GM23248 (cell line): ENCODE results near the gene PRRX1. TPM values are rescaled to one million over a fixed set of nuclear protein-coding genes. Genes with fewer than 3 reads are reported as not detected.
A peak's percentile ranks its signal among the peaks of the same experiment; 100 is the strongest.

Experiments used
- DNase-seq: peaks from one replicate; pipeline ENCODE4 v3.0.0-alpha.2; 2015
- H2AFZ ChIP-seq: fragments of 200-600 bp; sonication (generic); 2 replicates; pipeline ENCODE4 v1.6.1; 2016; ENCODE audit warnings: antibody characterized with exemption
- H3F3A ChIP-seq: fragments of 200-600 bp; sonication (generic); 2 replicates; pipeline ENCODE4 v1.6.1; 2016; ENCODE audit warnings: mild to moderate bottlenecking, antibody characterized with exemption, mixed run types; ENCODE audit not compliant: insufficient read depth
- H3K27ac ChIP-seq: fragments of 200-600 bp; sonication (generic); 2 replicates; pipeline ENCODE4 v1.5.1; 2016; ENCODE audit warnings: mild to moderate bottlenecking
- H3K27me3 ChIP-seq: fragments of 200-600 bp; sonication (generic); replicated peaks from 2 replicates; pipeline ENCODE4 v1.6.1; 2016; ENCODE audit warnings: mild to moderate bottlenecking; ENCODE audit not compliant: insufficient read depth
- H3K36me3 ChIP-seq: fragments of 200-600 bp; sonication (generic); 2 replicates; pipeline ENCODE4 v1.6.1; 2016; ENCODE audit warnings: low read depth, mild to moderate bottlenecking
- H3K4me1 ChIP-seq: fragments of 200-600 bp; sonication (generic); 2 replicates; pipeline ENCODE4 v1.6.1; 2016; ENCODE audit warnings: mild to moderate bottlenecking; ENCODE audit not compliant: insufficient read depth
- H3K4me2 ChIP-seq: fragments of 200-600 bp; sonication (generic); one replicate; pipeline ENCODE4 v1.6.1; 2016; ENCODE audit warnings: mild to moderate bottlenecking; ENCODE audit not compliant: unreplicated experiment
- H3K4me3 ChIP-seq: fragments of 200-600 bp; sonication (generic); 2 replicates; pipeline ENCODE4 v1.5.1; 2016; ENCODE audit warnings: mild to moderate bottlenecking
- H3K79me2 ChIP-seq: fragments of 200-600 bp; sonication (generic); 2 replicates; pipeline ENCODE4 v1.6.1; 2016; ENCODE audit warnings: mild to moderate bottlenecking; ENCODE audit not compliant: insufficient read depth
- H3K9ac ChIP-seq: fragments of 200-600 bp; sonication (generic); 2 replicates; pipeline ENCODE4 v1.6.1; 2016; ENCODE audit warnings: mild to moderate bottlenecking
- H3K9me2 ChIP-seq: fragments of 200-600 bp; sonication (generic); 2 replicates; pipeline ENCODE4 v1.6.1; 2016; ENCODE audit warnings: mixed run types, mild to moderate bottlenecking, moderate library complexity; ENCODE audit not compliant: insufficient read depth
- H3K9me3 ChIP-seq: fragments of 200-600 bp; sonication (generic); one replicate; pipeline ENCODE4 v1.6.1; 2017; ENCODE audit warnings: low read depth
- H4K20me1 ChIP-seq: fragments of 200-600 bp; sonication (generic); 2 replicates; pipeline ENCODE4 v1.6.0; 2016; ENCODE audit not compliant: insufficient read depth
- EZH2 ChIP-seq: fragments of 200-600 bp; sonication (generic); IDR thresholded peaks from 2 replicates; pipeline ENCODE4 v1.6.1; 2018; ENCODE audit warnings: antibody characterized with exemption, mild to moderate bottlenecking; ENCODE audit not compliant: insufficient read depth, poor library complexity, severe bottlenecking
- EZH2phosphoT487 ChIP-seq: fragments of 200-600 bp; sonication (generic); IDR thresholded peaks from 2 replicates; pipeline ENCODE4 v1.6.1; 2018; ENCODE audit warnings: antibody characterized with exemption, moderate library complexity, mild to moderate bottlenecking, low read depth; ENCODE audit not compliant: insufficient read depth
- WGBS, 2 experiments: methylation state at CpG; one replicate each; pipeline ENCODE4 v1.1.6; 2015 to 2017; ENCODE audit warnings: low lambda C conversion rate in 2 of 2, low coverage in 1 of 2; ENCODE audit errors: missing lambda C conversion rate in 2 of 2; 5-methylcytosine and 5-hydroxymethylcytosine counted together
- in situ Hi-C: fragments of 300-500 bp; cut with MboI; formaldehyde crosslinking; loops from 2 replicates; pipeline ENCODE4 v1.15.0; 2020
- polyA plus RNA-seq: library from polyadenylated mRNA; unstranded; fragments of >200 nt; fragmentation: Nextera tagmentation; extraction: Ambion mirVana; gene quantifications from 2 replicates; pipeline ENCODE4 v1.2.1, GENCODE V29; 2016
- total RNA-seq: library from RNA; depleted of rRNA; stranded (reverse); fragments of >200 nt; shearing (Covaris generic); gene quantifications from 2 replicates; pipeline ENCODE4 v1.2.3, GENCODE V29; 2014

The PRRX1 gene
- total and polyA plus RNA-seq, 2 experiments from 2014 or later = 40.1 to 191 TPM

DNA sequence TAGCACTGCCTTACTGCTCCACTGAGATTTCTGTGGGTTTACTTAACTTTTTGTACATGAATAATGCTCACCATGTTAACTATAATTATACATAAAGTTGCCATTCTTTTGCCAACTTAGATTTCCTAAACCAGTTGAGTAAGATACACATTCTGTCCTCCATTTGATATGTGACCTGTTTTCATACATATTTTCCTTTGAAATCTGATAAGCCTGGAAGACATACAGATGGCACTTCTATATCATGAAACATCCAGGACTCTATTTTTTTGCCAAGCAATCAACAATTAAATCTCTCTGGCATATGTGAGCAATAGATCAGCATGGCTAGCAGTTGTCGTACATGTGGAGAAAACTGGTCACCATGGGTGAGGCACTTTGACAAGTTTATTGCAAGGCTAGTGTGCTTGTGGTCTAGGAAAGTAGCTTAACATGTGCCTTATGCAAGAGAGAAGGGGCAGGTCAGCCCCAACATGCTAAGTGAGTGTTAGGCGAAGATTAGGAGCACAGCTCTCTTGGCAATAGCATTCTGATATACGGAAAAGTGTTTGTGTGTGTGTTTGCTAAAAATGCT is 14.2 kb downstream of the PRRX1 start:
- H3K4me2 ChIP-seq = peak overlapping the region; percentile 47
- 32 to 43% methylated on average over 3 of the region's 3 CpGs for WGBS, 2 experiments

DNA sequence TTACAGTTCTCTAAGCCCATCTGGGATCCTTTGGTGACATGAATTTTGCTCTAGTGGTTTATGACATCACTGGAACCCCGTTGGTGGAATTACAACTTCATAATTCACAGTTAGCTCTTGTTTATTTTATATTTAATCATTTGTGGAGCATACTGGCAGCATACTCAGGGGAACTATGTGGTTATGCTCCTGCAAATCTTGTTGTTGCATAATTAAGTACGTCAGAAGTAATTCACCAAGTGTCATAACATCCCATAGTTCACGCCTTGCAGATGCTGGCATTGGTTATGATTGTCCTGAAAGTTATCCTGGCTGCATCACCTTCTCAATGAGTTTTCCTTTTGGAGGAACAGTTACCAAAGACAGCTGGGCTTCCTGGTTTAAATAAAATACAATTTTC is 16.5 kb downstream of the PRRX1 start:
- Histone ChIP-seq H3K9ac (peak overlapping the region; percentile 53), H3F3A (peaks cover 97% of the 10 kb centered on the region), H3K4me2 (peak overlapping the region; percentile 27), H3K79me2 (peaks cover 100% of the 10 kb centered on the region), H3K36me3 (no peaks in the 10 kb centered on the region), H3K9me2 (no peaks in the 10 kb centered on the region), H3K27me3 (no peaks in the 10 kb centered on the region), H4K20me1 (no peaks in the 10 kb centered on the region), H2AFZ (no peak overlapping the region), H3K27ac (peak overlapping the region; percentile 97), H3K9me3 (no peaks in the 10 kb centered on the region), H3K4me3 (0 out of 2 replicates have a peak overlapping the region, but pooled peaks have one; percentile 17), H3K4me1 (peaks cover 88% of the 10 kb centered on the region)
- 4% methylated on average over 3 of the region's 3 CpGs for WGBS, 2 experiments
- in situ Hi-C loops = no loop called here
- DNase-seq = peak; percentile 85
- TF ChIP-seq EZH2 (no peak), EZH2phosphoT487 (no peak)

More for the DNA sequence above, 14.2 kb downstream of the PRRX1 start:
- H3K27me3 ChIP-seq = no peaks in the 10 kb centered on the region
- peak overlapping the region; percentile 53 for H3K9ac ChIP-seq
- H3K9me3 ChIP-seq = no peaks in the 10 kb centered on the region
- no peaks in the 10 kb centered on the region for H4K20me1 ChIP-seq
- TF ChIP-seq EZH2phosphoT487 (peak; percentile 55; the same call in 1 of the 2 replicates), EZH2 (no peak)
- in situ Hi-C loops = loop anchor here (10.0 kb wide), 1 partner anchor 247 kb away; no protein-coding TSS in a partner anchor
- H3F3A ChIP-seq = peaks cover 95% of the 10 kb centered on the region
- peaks cover 100% of the 10 kb centered on the region for H3K79me2 ChIP-seq
- peaks cover 100% of the 10 kb centered on the region for H3K4me1 ChIP-seq
- no peaks in the 10 kb centered on the region for H3K9me2 ChIP-seq
- peak; percentile 82 for DNase-seq
- no peaks in the 10 kb centered on the region for H3K36me3 ChIP-seq
- H3K4me3 ChIP-seq = no peak overlapping the region
- no peak overlapping the region for H2AFZ ChIP-seq
- H3K27ac ChIP-seq = peak overlapping the region; percentile 97

DNA sequence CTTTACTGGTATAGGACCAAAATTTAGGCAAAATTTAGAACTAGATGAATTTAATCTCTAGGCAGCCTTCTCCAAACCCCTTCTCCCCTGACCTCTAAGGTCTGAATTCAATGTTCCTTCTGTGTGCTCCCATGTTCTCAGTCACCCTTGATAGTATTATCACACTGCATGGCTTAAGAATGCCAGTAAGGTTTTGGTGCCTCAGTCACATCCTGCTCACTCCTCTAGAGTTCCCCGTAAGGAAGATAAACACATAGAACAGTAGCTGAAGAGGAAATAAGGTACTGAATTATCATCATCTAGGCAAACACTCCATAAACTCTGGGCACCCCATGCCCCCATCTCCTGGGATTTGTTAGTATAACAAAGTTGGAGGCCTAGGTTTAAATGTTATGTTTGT is 18.2 kb downstream of the PRRX1 start:
- Histone ChIP-seq H3K79me2 (peaks cover 100% of the 10 kb centered on the region), H3K4me3 (no peak overlapping the region), H3K27me3 (no peaks in the 10 kb centered on the region), H3K4me1 (peaks cover 88% of the 10 kb centered on the region), H3K9ac (peak overlapping the region; percentile 49), H3K27ac (peak overlapping the region; percentile 97), H3K9me3 (no peaks in the 10 kb centered on the region), H3K36me3 (no peaks in the 10 kb centered on the region), H3F3A (peaks cover 96% of the 10 kb centered on the region), H3K9me2 (no peaks in the 10 kb centered on the region), H4K20me1 (no peaks in the 10 kb centered on the region), H3K4me2 (peak overlapping the region; percentile 27), H2AFZ (no peak overlapping the region)
- in situ Hi-C loops = no loop called here
- 5 to 12% methylated on average over 1 of the region's 1 CpG for WGBS, 2 experiments
- DNase-seq = peak; percentile 71
- TF ChIP-seq EZH2 (no peak), EZH2phosphoT487 (no peak)

GRCh38 chr1:170682809-170683208 is 18.9 kb downstream of the PRRX1 start:
- no peak overlapping the region for H2AFZ ChIP-seq
- no peaks in the 10 kb centered on the region for H3K9me2 ChIP-seq
- peaks cover 96% of the 10 kb centered on the region for H3F3A ChIP-seq
- no peak for DNase-seq
- WGBS, 2 experiments = 29 to 42% methylated on average over 1 of the region's 1 CpG
- H3K27me3 ChIP-seq = no peaks in the 10 kb centered on the region
- no peaks in the 10 kb centered on the region for H3K9me3 ChIP-seq
- H3K4me2 ChIP-seq = no peak overlapping the region
- H3K4me1 ChIP-seq = peaks cover 88% of the 10 kb centered on the region
- no peaks in the 10 kb centered on the region for H4K20me1 ChIP-seq
- H3K9ac ChIP-seq = no peak overlapping the region
- H3K79me2 ChIP-seq = peaks cover 100% of the 10 kb centered on the region
- H3K36me3 ChIP-seq = 0 out of 2 replicates have a peak, but pooled peaks cover 4% of the 10 kb centered on the region
- H3K27ac ChIP-seq = peak overlapping the region; percentile 97
- in situ Hi-C loops = no loop called here
- no peak overlapping the region for H3K4me3 ChIP-seq
- TF ChIP-seq EZH2phosphoT487 = no peak
- TF ChIP-seq EZH2 = no peak
